ENCODE measurements around the gene RGMA.

DNA sequence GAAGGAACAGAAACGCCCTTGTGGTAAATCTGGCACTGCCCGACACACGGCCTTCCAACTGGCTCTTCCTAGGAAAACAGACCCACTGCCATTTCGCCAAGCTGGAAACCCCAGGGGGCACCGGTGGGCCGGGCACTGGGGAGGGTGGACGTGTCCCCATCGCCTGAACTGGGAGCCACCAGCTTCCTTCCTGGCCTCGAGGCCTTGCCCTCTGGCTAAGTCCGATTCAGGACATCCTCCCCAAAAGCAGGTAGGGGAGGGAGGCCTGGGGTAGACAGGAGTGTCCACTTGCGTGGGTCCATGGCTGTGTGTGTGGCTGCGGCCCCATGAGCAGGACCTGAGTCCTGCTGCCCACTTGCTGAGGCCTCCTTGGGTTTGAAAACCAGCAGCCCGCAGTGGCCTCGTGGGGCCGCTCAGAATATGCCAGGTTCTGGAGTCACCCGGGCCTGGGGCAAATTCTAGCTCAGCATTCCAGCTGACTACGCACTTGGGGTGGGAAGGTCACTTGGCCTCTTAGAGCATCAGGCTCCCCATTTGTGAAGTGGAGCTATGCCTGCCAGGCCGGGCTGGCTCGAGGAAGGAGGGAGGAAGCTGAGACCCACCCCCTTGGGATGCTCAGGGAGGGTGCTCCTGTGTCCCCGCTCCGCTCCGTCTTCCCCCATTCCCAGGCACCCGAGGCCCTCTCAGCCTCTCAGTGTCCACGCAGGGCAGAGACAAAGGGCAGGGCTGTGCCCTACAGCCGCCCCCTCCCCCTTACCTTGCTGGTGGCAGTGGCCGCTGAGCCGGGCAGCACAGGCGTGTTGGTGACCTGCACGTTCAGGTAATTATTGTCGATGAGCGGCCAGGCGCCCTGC, 37.5 kb downstream of the RGMA start:
- TF ChIP-seq, protein P1, sequence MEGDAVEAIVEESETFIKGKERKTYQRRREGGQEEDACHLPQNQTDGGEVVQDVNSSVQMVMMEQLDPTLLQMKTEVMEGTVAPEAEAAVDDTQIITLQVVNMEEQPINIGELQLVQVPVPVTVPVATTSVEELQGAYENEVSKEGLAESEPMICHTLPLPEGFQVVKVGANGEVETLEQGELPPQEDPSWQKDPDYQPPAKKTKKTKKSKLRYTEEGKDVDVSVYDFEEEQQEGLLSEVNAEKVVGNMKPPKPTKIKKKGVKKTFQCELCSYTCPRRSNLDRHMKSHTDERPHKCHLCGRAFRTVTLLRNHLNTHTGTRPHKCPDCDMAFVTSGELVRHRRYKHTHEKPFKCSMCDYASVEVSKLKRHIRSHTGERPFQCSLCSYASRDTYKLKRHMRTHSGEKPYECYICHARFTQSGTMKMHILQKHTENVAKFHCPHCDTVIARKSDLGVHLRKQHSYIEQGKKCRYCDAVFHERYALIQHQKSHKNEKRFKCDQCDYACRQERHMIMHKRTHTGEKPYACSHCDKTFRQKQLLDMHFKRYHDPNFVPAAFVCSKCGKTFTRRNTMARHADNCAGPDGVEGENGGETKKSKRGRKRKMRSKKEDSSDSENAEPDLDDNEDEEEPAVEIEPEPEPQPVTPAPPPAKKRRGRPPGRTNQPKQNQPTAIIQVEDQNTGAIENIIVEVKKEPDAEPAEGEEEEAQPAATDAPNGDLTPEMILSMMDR (IDR thresholded peaks at IDR 0.05), result no peak
- no peak for TF ChIP-seq POLR2A (IDR thresholded peaks at IDR 0.05)

Data from right lobe of liver (tissue), 4 donors.